ENCODE results near the gene ZNF678. TPM values are rescaled to one million over a fixed set of nuclear protein-coding genes. Genes with fewer than 3 reads are reported as not detected.

The ZNF678 gene
- total and polyA plus RNA-seq, 2 of the 8 experiments (the other 6 are each of a cell fraction or from before 2014, with no cell fraction given), result 6.9 to 28.3 TPM

DNA sequence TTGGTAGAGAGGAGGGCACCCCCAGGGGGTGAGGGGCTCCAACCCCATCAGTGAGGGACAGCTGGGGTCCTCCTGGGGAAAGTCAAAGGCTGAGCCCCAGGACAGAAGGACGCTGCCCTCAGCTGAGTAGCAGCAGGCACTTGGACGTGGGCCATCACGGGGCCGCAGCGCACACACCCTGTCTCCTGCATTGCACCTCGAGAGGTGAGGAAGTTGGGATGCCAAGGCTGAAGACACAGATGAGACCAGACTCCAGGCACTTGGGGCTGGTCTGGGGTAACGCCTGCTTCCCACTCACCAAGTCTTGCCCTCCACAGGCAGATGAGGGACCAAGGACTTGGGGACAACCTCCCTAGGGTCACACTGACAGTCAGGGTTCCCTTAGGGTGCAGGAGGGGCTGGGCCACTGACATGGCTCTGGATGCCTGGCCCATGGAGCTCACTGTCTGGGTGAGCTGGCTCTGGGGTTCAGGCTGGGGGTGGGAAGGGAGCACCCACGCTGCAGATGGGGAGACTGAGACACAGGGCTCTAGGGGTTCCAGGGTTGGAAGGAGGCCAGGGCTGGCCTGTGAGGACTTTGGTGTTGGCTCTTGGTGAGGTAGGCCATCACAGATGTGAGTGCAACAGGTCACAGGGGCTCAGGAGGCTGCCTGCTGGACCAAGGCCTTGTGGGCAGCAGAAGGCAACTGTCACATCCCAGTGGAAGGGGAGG lies 16.6 kb upstream of the ZNF678 start (continued):
- TF ChIP-seq, protein P1, sequence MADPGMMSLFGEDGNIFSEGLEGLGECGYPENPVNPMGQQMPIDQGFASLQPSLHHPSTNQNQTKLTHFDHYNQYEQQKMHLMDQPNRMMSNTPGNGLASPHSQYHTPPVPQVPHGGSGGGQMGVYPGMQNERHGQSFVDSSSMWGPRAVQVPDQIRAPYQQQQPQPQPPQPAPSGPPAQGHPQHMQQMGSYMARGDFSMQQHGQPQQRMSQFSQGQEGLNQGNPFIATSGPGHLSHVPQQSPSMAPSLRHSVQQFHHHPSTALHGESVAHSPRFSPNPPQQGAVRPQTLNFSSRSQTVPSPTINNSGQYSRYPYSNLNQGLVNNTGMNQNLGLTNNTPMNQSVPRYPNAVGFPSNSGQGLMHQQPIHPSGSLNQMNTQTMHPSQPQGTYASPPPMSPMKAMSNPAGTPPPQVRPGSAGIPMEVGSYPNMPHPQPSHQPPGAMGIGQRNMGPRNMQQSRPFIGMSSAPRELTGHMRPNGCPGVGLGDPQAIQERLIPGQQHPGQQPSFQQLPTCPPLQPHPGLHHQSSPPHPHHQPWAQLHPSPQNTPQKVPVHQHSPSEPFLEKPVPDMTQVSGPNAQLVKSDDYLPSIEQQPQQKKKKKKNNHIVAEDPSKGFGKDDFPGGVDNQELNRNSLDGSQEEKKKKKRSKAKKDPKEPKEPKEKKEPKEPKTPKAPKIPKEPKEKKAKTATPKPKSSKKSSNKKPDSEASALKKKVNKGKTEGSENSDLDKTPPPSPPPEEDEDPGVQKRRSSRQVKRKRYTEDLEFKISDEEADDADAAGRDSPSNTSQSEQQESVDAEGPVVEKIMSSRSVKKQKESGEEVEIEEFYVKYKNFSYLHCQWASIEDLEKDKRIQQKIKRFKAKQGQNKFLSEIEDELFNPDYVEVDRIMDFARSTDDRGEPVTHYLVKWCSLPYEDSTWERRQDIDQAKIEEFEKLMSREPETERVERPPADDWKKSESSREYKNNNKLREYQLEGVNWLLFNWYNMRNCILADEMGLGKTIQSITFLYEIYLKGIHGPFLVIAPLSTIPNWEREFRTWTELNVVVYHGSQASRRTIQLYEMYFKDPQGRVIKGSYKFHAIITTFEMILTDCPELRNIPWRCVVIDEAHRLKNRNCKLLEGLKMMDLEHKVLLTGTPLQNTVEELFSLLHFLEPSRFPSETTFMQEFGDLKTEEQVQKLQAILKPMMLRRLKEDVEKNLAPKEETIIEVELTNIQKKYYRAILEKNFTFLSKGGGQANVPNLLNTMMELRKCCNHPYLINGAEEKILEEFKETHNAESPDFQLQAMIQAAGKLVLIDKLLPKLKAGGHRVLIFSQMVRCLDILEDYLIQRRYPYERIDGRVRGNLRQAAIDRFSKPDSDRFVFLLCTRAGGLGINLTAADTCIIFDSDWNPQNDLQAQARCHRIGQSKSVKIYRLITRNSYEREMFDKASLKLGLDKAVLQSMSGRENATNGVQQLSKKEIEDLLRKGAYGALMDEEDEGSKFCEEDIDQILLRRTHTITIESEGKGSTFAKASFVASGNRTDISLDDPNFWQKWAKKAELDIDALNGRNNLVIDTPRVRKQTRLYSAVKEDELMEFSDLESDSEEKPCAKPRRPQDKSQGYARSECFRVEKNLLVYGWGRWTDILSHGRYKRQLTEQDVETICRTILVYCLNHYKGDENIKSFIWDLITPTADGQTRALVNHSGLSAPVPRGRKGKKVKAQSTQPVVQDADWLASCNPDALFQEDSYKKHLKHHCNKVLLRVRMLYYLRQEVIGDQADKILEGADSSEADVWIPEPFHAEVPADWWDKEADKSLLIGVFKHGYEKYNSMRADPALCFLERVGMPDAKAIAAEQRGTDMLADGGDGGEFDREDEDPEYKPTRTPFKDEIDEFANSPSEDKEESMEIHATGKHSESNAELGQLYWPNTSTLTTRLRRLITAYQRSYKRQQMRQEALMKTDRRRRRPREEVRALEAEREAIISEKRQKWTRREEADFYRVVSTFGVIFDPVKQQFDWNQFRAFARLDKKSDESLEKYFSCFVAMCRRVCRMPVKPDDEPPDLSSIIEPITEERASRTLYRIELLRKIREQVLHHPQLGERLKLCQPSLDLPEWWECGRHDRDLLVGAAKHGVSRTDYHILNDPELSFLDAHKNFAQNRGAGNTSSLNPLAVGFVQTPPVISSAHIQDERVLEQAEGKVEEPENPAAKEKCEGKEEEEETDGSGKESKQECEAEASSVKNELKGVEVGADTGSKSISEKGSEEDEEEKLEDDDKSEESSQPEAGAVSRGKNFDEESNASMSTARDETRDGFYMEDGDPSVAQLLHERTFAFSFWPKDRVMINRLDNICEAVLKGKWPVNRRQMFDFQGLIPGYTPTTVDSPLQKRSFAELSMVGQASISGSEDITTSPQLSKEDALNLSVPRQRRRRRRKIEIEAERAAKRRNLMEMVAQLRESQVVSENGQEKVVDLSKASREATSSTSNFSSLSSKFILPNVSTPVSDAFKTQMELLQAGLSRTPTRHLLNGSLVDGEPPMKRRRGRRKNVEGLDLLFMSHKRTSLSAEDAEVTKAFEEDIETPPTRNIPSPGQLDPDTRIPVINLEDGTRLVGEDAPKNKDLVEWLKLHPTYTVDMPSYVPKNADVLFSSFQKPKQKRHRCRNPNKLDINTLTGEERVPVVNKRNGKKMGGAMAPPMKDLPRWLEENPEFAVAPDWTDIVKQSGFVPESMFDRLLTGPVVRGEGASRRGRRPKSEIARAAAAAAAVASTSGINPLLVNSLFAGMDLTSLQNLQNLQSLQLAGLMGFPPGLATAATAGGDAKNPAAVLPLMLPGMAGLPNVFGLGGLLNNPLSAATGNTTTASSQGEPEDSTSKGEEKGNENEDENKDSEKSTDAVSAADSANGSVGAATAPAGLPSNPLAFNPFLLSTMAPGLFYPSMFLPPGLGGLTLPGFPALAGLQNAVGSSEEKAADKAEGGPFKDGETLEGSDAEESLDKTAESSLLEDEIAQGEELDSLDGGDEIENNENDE (IDR thresholded peaks at IDR 0.05; ENCODE audit: insufficient replicate concordance, low read length), result no peak
- TF ChIP-seq EZH2 (IDR thresholded peaks at IDR 0.05; ENCODE audit: low read depth, low read length, severe bottlenecking), result no peak
- TF ChIP-seq GTF2F1 (IDR thresholded peaks at IDR 0.05; ENCODE audit: borderline replicate concordance, low read depth, low read length), result no peak
- TF ChIP-seq TAF1 (IDR thresholded peaks at IDR 0.05; ENCODE audit: low read depth, low read length), result no peak
- no peak for TF ChIP-seq CTBP2 (IDR thresholded peaks at IDR 0.05; ENCODE audit: borderline replicate concordance, insufficient read depth, insufficient read length, low read length)
- TF ChIP-seq KDM5A (IDR thresholded peaks at IDR 0.05; ENCODE audit: low read length), result no peak
- TF ChIP-seq, protein P2, sequence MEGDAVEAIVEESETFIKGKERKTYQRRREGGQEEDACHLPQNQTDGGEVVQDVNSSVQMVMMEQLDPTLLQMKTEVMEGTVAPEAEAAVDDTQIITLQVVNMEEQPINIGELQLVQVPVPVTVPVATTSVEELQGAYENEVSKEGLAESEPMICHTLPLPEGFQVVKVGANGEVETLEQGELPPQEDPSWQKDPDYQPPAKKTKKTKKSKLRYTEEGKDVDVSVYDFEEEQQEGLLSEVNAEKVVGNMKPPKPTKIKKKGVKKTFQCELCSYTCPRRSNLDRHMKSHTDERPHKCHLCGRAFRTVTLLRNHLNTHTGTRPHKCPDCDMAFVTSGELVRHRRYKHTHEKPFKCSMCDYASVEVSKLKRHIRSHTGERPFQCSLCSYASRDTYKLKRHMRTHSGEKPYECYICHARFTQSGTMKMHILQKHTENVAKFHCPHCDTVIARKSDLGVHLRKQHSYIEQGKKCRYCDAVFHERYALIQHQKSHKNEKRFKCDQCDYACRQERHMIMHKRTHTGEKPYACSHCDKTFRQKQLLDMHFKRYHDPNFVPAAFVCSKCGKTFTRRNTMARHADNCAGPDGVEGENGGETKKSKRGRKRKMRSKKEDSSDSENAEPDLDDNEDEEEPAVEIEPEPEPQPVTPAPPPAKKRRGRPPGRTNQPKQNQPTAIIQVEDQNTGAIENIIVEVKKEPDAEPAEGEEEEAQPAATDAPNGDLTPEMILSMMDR (IDR thresholded peaks at IDR 0.05; ENCODE audit: control extremely low read depth in 1 of 3, insufficient read depth in 1 of 3, low read depth in 1 of 3, low read length in 3 of 3), result no peak

Measured in H1 (cell line).